Activated CD4-positive, alpha-beta T cell treated with anti-CD3 and anti-CD28 coated beads, Interleukin-10, Interleukin-2, amounts not matched to agents 100 ng/mL and 50 ng/mL, durations not matched to agents 16 hours and 8 hours (primary cell): Measurements from ENCODE around the gene EIPR1.

Experiments
- DNase-seq: peaks from one replicate; pipeline ENCODE4 v3.0.0-alpha.2; 2020

EIPR1 gene

GRCh38 chr2:3266925-3267867, 110.4 kb downstream of the EIPR1 start:
- DNase-seq, result no peak

- DNase-seq, result no peak
Measured at GRCh38 chr2:3265981-3266924, 111.4 kb downstream of the EIPR1 start.

- no peak for DNase-seq
Measured at GRCh38 chr2:3265471-3265870, 112.1 kb downstream of the EIPR1 start.

- no peak for DNase-seq
Measured at GRCh38 chr2:3264010-3264744, 113.4 kb downstream of the EIPR1 start.

GRCh38 chr2:3263487-3263886, 114.1 kb downstream of the EIPR1 start:
- DNase-seq, result no peak

- no peak for DNase-seq
Measured at GRCh38 chr2:3262437-3263388, 114.9 kb downstream of the EIPR1 start.

- no peak for DNase-seq
Measured at GRCh38 chr2:3261511-3261910, 116.1 kb downstream of the EIPR1 start.

GRCh38 chr2:3260959-3261358, 116.7 kb downstream of the EIPR1 start:
- DNase-seq, result no peak

- DNase-seq, result no peak
Measured at GRCh38 chr2:3257826-3258225, 119.8 kb downstream of the EIPR1 start.

- no peak for DNase-seq
Measured at GRCh38 chr2:3257166-3257565, 120.5 kb downstream of the EIPR1 start.

GRCh38 chr2:3256605-3257004, 121.0 kb downstream of the EIPR1 start:
- no peak for DNase-seq

- no peak for DNase-seq
Measured at GRCh38 chr2:3256157-3256556, 121.5 kb downstream of the EIPR1 start.

- no peak for DNase-seq
Measured at GRCh38 chr2:3254442-3254941, 123.1 kb downstream of the EIPR1 start.

GRCh38 chr2:3253913-3254441, 123.6 kb downstream of the EIPR1 start:
- no peak for DNase-seq

- no peak for DNase-seq
Measured at GRCh38 chr2:3251946-3252345, 125.7 kb downstream of the EIPR1 start.

GRCh38 chr2:3249476-3249962, 128.1 kb downstream of the EIPR1 start:
- no peak for DNase-seq

GRCh38 chr2:3248754-3249475, 128.7 kb downstream of the EIPR1 start:
- no peak for DNase-seq

- no peak for DNase-seq
Measured at GRCh38 chr2:3246928-3247714, 130.5 kb downstream of the EIPR1 start.

- no peak for DNase-seq
Measured at GRCh38 chr2:3246406-3246805, 131.2 kb downstream of the EIPR1 start.
